Activated T-cell treated with anti-CD3 and anti-CD28 coated beads, Interleukin-2, amount 50 U/mL, for 48 hours (primary cell): ENCODE results near the gene GGACT.
"Not testable (repeated sequence)": the region's sequence is repeated elsewhere in the genome, so short reads cannot be mapped to it uniquely, and the experiment has no call there.

Source experiments
- DNase-seq, 2 experiments: peaks; one replicate each; pipeline ENCODE4 v3.0.0-alpha.2; 2020

Gene GGACT

DNA sequence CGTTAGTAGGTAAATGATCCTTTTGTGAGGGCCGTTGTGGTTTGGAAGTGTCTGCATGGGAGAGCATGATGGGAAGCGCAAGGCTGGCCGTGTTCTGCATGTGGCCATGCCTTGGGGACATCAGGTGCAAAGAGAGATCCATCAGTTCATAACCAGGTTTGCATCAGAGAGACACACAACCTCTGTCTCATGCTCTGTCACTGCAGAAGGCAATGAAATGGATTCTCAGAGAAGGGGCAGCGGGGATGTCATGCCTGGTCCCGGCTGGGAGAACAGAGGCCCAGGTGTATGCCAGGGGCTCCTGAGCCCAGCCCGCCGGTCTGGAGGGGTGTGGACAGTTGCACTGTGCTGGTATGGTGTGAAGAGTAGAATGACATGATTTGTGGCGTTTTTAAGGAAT, 60.2 kb downstream of the GGACT start:
- DNase-seq = no peak

DNA sequence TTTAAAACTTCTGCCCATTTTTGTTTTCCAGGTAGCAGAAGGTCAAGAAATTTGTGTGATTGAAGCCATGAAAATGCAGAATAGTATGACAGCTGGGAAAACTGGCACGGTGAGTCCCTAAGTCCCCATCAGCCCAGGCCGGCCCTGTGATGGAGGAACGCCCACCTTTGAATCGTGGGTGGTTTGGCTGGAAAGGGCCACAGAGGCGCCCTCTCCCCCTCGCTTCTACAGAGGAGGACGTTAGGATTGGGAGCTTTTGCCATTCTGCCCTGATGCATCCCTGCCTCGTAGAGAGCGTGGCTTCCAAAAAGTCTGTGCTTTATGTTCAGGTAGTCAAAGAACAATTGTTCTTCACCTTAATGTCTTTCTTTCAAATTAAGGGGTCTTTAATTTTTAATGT, 60.9 kb downstream of the GGACT start:
- no peak for DNase-seq

DNA sequence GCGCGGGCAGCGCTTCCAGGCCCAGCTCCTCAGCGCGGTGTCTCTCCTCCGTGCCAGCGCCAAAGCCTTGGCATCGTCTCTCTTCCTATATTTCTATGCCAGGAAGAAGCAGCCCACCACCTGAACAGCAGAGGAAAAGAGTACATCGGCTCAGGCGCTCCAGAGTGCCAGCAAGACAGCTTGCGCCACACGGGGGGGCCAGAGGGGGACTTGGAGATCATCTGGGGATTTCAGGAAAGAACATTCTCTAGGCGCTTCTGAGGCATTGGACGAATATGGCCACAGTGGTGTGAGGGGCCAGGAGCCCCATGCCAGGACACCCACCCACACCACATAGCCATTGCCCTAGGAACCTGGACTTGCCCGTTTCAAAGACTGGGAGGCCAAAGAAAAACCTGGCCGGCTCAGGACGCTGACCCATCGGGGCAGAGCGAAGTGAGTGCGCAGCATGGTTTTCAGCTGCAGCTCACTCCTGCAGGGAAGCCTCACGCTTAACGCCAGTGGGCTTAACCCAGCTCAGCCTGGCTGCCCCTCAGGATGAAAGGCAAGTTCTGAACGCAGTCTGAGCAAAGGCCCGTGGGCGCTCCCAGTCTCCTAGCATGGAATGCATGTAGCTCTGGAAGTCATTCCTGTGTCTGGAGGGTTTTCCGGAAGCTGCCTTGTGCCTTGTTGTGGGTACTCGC, 62.1 kb downstream of the GGACT start:
- DNase-seq = no peak

DNA sequence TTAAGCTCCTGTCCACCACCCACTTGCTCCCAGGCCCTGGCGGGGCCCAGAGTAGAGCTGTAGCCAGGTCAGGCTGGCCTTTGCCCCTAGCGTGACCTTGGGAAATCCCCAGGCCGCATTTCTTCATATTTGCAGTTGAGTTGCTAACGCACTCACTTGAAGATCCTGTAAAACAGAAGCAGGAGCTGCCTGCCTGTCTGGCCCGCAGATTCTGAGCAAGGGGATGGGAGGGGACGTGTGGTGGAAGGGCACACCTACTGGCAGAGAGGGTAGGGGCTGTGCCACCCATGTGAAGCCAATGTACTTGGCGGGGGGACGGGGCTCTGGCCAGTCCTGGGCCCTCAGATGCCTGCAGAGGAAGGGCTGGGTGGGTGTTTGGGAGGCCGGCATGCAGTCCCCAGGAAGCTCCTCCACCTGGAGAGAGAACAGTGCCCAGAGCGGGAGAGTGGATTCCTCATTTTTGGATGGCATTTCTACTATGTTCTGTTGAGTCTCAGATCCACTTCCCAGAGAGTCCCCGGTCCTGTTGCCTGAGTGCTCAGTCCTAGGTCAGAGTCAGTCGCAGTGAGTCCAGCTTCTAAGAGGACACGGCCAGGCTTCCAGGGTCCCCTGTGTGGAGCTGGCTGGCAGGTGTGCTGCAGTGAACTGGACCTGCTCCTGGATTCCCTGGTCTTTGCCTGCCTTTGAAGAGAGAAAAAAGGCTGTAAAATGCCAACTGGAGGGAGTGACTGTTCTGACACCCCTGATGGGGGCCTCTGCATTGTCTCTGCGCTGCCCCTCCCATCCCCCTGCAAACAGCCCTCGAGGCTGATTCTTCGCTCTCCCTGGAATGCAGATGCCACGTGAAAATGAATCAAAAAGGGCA, 62.9 kb downstream of the GGACT start:
- DNase-seq = no peak

DNA sequence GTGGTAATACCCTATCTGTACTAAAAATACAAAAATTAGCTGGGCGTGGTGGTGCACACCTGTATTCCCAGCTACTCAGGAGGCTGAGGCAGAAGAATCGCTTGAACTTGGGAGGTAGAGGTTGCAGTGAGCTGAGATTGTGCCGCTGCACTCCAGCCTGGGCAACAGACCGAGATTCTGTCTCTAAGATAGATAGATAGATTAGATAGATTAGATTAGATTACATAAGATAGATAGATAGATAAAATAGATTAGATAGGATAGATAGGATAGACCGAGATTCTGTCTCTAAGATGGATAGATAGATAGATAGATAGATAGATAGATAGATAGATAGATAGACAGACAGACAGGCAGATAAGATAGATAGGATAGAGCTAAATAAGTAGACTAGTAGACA, 63.9 kb downstream of the GGACT start:
- DNase-seq = not testable (repeated sequence)

DNA sequence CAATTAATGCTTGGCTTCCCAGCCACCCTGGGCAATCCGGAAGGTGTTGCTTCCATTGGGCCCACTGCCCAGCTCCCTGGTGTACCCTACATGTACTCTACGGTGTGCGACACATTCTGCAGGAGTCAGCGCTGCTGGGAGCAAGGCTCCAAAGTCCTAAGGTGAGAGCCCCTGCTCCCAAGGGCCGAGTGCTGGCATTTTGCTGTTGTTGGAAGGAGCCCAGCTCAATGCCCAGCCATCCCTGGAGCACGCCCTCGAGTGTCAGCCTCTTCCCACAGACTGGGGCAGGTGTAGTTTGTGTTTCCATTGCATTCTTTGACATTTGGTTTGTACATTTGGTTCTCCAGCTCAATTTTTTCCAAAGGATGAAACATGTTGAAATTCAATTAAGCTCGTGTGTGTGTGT, 64.6 kb downstream of the GGACT start:
- DNase-seq = no peak

DNA sequence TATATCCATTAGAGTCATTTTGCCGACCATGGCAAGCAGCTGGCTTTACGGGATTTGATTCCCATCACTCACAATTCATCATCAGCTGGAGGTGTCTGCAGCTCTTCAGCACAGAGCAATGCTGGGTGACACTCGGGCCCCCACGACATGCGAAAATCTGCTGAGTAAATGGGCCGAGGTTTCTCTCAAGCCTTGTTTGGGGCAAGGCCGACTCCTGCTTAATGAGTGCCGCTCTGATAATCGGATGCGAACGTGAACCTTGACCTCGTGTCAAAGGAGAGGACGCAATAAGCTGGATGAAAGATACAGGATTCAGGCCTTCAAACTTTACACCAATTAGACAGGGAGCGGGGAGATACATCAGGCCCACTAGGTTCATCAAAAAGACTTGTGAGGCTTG, 65.2 kb downstream of the GGACT start:
- no peak for DNase-seq

DNA sequence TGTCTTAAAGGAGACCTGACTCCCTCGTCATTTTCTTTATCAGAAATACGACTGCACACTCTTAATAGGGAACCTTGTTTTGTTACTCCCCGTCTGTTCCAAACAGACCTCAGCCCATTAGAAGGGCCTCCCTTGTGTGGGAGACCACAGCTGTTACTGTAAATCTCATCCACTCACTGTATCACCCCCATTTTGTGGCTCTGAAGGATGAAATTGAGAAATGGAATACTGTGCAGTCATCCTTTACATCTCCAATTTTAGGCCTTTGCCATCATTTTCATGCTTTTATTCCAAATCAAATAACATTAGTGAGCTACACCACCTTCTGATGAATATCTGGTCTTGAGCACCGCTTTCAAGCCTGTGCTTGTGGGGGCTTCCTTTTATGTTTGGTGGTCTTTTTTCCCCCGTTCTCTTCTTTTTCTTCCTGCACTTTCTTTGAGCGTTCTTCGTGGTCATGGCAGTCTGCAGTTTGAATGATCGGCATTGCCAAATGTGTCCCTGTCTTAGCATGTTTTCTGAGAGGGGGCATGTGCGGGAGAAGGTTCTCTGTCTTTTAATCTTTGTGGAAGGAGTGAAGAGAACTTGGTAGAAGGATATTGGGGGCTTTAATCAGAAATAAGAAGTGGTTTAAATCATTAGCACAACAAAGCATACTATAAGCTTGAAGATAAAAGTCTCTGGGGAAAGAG, 65.8 kb downstream of the GGACT start:
- no peak for DNase-seq

DNA sequence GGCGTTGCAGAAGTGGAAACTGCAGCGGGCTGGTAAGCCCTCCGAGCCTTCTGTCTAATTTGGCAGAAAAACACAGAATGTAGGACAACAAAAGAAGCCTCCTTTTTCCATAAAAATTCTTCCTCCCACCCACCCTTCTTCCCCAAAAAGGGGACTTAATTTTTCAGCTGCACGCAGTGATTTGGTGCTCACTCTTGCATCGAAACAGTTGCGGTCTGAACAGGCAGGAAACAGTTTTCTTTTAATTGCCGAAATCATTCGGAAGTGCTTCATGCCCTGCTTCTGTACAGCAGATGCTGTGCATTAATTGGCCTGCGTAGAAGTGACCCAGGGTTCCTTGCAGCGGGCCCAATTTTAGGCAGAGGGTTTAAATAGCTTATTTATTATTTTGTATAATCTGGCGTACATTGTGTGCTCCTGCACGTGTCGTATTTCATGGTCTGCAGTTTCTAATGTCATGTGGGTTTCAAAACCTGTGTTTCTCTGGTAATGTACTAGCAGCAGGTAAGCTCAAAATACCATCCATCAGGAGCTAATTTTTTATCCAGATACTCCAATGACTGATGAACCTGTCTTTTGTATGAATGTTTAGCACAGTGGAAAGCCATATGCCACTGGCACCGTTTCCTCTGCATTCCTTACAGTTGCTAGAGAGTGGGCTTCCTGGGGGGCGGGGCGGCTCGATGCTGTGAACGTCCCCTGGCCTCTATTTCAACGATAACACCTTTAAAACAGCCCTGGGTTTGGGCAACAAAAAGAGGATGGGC, 66.6 kb downstream of the GGACT start:
- no peak for DNase-seq

DNA sequence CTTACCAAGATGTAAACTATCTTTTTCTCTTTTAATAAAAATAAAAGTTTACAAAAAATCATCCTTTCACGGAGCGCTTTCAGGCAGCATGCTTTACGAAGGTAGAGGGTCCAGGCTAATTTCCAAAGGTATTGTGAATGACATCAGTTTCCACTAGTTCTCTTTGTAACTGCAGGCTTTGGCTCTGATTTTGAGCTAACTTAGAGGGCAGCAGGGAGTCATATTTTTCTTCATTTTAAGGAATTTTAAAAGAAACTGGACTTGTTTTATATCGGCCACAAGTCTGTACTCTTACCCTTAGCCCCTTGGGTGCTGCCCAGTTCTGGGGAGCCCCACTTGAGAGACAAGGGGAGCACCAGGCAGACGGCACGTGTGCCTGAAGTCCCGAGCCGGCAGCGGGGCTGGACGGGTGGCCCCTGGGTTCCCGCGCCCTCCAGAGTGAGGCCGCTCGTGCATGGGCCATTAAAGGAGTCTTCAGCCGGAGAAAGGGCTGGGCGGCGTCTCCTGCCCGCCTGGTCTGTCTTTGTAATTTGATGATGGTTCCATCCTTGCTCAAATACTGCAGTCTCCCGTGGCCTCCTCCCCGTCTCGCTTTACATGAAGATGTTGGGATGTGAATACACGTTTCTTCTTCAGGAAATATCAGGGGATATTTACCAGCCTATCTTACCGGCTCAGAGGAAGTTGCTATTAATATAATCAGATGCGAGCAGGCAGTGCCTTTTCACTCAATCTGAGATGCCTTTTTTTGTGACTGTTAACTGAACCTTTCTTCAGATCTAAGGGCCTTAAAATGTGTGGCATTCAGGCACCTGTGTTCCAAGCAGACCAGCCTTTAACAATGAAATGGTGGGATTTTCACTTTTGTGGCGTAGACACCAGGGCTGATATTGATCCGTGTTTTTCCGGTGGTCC, 67.4 kb downstream of the GGACT start:
- DNase-seq = no peak

DNA sequence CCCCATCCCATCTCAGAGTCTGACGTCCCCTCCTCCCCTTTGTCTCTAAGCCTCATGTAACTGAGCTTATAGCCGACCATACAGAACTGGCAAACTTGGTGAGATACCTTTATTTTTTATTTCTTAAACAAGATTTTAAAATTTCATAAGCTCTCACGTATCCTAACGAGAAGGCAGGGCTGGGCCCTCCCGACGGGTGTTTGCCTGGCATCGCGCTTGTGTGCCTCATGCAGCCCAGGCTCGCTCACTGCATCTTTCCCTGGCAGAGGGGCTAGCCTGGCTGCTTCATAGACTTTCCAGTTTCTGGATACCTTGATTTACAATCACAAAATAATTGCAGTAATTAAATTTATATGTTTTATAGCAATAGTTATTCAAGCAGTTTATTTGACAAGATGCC, 69.0 kb downstream of the GGACT start:
- DNase-seq = no peak

DNA sequence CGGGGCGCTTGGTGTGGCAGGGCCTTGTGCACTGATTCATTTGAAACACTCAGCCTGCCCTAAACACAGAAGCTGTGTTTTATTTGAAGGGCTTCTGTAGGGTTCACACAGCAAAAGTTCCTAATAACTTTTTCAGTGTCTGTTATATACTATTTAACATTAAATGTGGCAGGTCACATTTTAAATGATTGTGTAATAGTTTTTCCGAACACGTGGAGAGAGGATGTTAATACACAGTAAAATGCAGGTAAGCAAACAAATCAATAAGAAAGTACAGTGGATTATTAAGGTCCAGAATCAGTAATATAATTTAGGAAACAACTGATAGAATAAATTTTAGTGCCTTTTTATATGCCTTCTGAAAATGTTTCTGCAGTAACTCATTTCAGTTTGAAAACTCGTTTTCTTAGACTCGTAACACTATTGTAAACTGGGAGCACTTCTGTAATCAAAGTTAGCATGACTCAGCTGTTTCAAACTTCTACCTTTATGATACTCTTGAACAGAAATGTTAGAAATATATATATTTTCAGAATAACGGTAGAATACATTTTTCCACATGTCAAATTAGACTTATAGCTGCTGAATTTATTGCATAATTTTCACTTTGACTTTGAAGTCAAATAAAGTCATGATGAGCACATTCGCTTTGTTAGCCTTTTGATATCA, 70.1 kb downstream of the GGACT start:
- DNase-seq = no peak

DNA sequence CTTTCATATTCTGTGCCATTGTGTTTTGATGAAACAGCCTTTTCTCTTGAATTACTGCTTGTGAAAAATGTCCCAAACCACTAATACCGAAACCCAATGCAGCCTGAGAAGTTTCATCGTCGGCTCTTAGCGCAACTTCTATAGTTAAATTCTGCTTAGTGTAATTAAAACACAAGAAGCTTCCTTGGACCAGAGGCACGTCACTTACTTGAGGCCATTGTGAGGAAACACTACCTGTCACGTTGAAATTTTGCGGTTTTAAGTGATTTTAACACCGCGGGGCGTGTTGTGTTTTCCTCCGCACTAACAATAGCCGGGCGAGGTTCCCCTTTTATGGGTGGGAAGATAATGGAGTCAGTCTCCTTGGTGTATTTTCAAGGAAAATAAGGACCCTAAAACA, 70.9 kb downstream of the GGACT start:
- DNase-seq = no peak

DNA sequence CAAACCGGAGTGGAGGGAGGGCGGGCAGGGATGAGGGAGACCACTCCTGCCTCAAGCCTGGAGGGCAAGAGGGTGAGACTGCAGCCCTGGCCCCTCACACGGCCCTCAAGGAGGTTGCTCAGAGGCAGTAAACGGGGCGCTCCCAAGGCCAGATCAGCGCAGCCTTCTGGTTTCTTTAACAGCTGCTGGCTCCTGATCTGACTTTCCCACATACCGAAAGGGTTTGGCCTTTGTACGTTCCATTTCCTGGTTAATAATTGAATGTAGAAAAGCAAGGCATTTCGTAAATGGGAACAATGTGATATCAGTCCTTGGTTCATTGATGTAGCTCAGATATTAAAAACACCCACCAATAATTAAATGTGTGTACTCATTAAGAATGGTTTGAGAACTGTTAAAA, 71.5 kb downstream of the GGACT start:
- DNase-seq = no peak

DNA sequence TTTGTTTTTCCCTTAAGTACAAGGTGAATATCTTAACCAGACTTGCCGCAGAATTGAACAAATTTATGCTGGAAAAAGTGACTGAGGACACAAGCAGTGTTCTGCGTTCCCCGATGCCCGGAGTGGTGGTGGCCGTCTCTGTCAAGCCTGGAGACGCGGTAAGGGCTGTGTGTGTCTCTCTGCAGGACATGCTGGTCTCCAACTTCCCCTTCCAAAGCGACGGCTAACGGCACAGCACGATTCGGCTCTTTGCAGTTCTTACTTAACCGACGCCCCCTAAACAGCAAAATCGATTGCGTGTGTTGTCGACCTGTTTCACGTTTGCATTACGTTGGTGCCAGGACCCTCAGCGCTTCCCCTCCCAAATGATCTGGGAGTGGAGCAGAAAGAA, 73.2 kb downstream of the GGACT start:
- DNase-seq = no peak

DNA sequence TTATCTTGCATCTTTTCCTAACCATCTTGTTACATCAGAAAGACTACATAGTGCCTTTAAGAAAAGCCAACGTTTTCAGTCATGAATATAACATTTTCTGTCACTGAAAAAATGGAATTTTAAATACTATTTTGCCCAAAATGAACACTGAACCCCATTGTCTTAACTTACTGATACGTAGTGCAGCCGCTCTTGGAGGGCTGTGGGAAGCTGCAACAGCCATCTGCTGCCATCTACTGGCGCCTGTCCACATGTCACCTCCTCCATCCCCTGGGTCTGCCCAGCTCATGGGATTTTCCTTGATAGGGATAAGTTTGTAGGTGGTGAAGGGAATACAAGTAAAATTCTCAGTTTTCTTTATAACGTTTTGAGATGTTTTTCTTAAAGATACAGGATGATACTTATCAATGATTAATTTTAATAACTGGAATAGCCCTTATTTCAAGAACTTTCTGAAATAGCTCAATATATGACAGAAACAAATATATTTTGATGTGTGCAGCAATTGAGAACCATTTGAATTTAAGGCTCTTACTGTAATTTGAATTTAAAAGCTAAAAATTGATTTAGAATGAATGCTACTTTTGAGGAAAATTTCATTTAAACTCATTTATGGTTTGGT, 73.7 kb downstream of the GGACT start:
- DNase-seq = peak; percentile 71 to 79

DNA sequence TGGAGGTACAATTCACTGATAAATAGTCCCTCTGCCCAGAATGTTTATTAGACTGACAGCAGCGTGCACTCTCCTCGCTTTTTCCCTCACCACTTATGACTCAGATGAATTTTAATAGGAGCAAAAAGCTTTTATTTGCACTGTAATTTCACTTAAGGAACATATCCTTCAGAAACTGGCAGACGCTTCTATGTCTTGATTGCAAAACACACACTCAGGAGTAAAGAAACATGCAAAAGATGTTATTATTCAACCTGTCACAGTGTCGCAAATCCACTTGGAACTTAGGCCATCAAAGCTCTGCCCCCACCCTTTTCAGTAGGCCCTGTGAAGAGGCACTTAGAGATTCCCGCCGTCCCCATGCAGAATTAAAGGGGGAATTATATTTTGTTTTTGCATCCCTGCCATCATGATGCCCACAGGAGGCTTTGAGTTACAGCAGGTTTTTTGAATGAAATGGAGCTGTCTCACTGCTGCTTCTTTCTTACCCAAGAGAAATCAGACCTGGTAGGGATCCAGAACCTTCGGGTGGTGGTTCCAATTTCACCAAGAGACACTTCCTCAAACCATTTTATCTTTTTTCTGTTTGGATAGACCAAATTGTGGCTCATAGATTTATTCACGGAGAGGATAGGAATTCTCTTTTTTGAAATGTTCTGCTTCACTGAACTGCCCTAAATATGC, 74.5 kb downstream of the GGACT start:
- no peak for DNase-seq

DNA sequence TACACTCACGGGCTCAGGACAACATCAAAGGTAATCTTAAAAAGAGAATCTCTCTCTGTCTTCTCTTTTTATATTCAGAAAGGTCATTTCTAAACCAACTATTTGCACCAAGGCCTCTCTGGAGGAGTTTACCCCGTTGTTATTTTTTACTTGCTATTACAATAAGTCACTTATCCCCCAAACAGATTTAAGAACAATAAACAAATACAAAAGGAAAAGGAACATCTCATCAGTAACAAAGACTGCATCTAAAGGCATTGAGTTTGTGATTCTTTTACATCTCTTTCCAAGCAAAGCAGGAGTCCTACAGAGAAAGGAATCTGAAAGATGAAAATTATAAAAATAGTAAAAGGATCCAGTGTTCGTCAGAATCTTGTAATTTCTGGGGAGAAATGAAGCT, 75.4 kb downstream of the GGACT start:
- DNase-seq = no peak

DNA sequence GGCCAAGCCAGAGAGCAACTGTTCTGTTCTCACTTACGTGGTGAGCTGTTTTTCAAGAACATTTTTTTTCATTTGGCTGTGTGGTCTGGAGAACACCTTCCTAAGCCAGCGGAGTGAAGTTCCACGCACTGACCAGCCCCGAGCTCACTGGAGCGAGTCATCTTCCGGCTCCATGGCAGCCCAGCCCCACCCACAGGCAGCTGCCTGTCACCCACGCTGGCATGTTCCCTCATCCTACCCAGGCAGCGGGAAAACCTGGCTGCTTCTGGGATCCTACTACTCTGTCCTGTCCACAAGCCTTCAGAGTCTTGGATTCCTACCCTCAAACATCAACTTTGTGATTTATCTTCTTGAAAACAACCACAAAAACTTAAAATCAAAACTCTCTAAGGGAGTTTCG, 76.2 kb downstream of the GGACT start:
- no peak for DNase-seq

DNA sequence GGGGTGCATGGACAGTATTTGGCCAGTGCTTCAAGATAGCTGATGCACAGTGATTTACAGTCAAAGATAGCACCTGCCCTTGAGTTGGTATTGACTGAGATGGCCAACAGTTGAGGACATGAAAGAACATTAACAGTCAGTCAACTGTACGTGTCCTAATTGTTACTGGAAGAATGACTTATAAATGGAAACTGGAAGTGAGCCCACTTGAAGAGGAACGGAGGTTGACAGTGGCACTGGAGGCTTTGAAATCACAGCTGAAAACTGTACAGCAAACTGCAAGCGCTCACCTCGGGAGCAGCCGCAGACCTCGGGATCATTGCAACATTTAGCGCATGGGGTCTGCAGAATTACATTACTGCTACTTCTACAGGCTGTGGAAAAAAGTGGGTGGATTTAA, 77.1 kb downstream of the GGACT start:
- no peak for DNase-seq
